GM18951 (cell line): ENCODE results near the gene RAC2.
"Not testable (repeated sequence)": the region's sequence is repeated elsewhere in the genome, so short reads cannot be mapped to it uniquely, and the experiment has no call there.

Experiments used
- POLR2A ChIP-seq: IDR thresholded peaks from 4 replicates; pipeline ENCODE4 v1.6.1; 2011; ENCODE audit warnings: mild to moderate bottlenecking; ENCODE audit not compliant: insufficient read length, insufficient read depth; ENCODE audit errors: extremely low read depth
- in situ Hi-C: fragments of 300-500 bp; cut with MboI; formaldehyde crosslinking; loops from one replicate; pipeline ENCODE4 v1.12.0; 2022; ENCODE audit warnings: low sequenced_read_pairs, mixed read lengths, inconsistent platforms; ENCODE audit not compliant: unreplicated experiment

RAC2 gene

GRCh38 chr22:37242395-37242918 lies 1.6 kb downstream of the RAC2 start:
- in situ Hi-C loops = no loop called here
- TF ChIP-seq POLR2A = peak; percentile 72

GRCh38 chr22:37241351-37242142 lies 2.5 kb downstream of the RAC2 start:
- in situ Hi-C loops = no loop called here
- TF ChIP-seq POLR2A = peak; percentile 32

DNA sequence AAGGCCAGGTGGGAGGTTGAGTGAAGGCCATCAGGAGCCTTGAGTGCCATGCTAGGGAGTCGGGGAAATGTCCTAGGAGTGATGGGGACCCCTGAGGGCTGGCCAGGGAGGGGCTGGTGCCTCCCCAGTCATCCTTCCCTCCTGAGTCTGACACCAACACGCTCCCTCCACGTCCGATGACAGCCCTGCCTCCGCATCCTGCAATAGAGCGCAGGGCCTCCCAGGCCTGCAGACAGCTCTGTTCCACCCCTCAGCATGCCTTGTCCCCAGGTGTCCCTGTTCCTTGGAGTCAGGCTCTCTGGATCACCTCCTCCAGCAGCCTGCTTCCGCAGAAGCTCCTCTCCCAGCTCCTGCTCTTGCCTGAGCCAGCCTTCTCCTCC lies 3.1 kb downstream of the RAC2 start:
- in situ Hi-C loops = no loop called here
- TF ChIP-seq POLR2A = no peak

DNA sequence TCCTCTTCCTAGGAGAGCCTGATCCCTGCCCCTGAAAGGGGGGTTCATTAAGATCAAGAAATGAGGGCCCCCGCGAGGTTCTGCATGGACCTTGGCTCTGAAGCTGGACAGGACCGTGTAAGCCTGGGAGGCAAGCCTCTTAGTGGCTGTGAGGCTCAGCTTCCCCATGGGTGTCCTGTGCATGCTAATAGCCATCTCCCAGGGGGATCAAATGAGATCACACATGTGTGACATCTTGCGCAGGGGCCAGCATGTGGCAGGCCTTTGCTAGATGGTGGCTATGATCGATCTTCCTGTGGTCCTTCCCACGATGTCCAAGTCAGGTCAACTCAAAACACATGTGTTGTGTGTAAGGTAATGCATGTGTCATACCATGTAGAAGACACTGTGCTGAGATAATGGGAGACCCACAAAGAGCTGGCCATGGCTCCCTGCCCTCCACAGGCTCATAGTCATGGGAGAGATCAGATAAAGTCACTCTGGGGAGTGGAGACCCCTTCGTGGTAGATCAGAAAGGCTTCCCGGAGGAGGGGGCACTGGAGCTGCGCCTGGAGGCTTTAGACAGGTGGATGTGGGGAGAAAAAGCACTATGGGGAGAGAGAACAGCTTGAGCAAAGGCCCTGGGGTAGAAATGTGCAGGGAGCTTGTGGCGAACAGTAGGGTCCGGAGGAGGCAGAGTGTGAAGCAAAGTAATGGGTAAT lies 3.7 kb downstream of the RAC2 start:
- TF ChIP-seq POLR2A = no peak
- in situ Hi-C loops = no loop called here

DNA sequence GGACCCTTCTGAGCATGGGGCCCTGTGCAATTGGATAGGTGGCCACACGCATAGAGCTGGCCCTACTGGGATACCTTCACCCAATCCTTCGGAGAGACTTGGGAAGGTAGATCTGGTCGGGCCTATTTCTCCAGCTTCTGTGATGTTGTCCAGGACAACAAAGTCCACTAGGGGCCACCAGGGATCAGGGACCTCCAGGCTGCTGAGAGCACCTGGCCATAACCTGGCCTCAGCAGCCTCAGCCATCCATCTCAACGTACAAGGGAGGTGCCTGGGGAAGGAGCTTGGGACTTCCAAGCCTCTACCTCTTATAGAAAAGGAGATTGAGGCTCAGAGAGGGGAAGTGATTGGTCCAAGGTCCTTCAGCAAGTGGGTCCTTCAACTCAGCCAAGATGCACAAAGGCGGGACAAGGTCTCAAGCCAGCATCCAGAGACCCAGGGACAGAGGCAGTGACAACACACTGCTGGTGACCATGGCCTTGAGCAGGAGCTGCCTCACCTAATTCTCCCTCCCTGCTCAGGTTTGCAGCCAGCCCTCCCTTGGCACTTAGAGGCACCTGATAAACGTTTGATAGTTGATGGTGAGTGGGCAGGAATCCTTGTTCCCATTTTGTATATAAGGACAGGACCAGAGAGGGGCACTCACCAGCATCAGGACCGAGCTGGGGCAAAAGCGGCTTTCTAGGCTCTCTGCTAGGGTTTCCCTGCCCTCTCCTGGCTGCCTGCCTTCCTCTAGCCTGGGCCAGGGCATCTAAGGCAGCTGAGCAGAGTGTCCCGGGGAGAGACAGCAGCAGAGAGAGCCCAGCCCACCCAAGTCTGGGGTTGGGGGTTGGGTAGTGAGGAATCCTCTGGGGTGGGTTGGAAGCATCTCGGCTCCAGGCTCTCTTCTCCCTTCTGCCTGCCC lies 4.5 kb downstream of the RAC2 start:
- TF ChIP-seq POLR2A = no peak
- in situ Hi-C loops = no loop called here

DNA sequence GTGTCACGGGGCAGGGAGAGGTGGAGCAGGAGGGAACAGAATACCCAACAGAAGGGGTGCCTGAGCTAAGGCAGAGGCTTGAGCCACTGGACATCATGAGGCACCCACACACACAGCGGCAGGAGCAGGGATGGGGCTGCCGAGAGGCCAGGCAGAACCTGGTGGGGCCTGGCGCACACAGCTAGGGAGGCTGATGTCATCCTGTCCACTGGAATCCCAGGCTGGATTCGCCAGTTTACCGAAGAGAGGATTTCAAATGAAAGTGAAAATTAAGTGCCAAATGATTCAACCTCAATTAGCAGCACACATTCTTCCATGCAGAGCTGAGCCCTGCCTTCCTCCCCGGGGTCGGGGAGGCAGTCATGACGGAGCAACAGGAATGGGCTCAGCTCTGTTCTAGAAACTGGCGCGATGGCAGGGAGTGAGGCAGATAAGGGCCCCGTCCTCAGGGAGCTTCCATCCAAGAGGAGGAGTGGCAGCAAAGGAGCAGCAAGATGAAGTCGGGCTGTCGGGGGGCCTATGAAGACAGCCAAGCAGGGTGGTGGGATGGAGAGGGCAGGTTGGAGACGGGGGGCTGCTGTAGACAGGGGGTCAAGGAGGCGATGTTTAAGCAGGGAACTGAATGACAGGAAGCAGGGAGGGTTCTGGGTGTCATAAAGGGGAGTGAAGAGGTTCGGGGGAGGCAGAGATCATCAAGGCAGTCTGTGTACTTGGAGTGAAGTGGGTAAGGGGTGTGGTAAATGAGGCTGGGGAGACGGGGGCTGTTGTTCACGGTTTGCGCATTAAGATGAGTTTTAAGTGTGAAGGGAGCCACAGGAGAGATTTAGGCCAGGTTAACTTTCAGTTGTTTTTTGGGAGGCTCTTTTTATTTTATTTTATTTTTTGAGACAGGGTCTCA lies 6.4 kb downstream of the RAC2 start:
- peak; percentile 19 for TF ChIP-seq POLR2A
- in situ Hi-C loops = no loop called here

DNA sequence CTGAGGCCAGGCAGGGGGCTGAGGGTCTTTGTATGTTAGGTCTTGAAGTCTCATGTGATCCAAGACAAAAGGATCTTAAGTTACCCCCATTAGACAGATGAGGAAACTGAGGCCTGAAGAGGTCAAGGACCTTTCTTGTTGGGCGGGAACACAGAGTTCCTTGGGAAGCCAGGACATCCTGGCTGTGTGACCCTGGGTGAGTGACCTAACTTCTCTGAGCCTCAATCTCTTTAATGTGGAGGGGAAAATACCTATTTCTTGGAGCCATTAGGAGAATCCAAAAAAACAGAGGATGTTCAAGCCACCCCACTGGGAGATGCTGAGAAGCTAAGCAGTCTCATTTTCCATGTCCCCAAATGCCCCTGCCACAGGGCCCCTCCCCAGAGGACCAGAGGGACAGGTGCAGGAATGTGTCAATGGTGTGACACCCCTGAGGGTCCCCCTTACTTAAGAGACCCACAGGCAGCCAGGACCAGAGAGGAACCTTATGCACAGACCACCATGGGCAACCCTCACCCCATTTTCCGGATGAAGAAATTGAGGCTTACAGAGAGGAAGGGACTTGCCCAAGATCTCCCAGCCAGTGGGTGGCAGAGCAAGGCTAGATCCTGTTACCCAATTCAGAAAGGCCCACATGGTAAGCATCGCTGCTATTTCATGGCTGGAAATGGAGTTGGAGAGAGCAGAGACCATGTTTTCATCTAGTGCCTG lies 8.0 kb downstream of the RAC2 start:
- in situ Hi-C loops = no loop called here
- TF ChIP-seq POLR2A = no peak

GRCh38 chr22:37234736-37235711 lies 9.0 kb downstream of the RAC2 start:
- peak; percentile 2 for TF ChIP-seq POLR2A
- in situ Hi-C loops = no loop called here

DNA sequence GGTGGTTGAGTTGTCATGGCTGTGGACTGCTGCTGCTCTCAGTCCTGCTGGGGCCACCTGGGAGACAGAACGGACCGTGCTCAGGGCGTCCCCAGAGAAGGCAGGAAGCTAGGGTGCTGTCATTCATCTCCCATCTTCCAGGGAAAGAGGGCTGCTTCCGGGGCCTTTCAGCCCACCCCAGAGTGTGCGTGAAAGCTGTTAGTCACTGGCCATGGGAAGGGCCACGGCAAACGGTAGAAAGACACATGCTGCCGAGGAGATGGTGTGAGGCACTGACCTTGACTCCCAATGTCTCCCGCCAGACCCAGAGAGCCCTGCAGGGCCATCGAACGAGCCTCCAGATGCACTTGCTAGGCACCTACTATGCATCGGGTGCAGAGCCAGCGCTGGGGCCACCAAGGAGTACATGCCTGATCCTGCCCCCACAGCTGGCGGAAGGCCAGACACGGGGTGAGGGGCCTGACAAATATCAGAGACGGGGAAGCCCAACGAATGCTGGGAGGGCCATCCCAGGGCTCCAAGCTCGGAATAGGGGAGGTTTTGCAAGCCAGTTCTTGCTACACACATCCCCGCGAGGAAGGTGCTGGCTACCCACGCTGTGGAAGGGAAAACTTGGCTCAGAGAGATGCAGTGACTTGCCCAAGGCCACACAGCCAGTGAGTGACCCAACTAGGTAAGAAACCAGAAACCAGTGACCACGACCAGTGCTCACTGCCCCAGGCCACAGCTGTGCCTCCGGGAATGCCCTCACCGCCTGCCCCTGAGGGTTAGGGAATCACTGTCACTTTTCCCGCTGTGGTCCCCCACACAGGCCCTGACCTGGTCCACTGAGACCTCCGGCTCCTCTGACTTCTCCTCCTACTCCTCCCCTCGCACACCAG lies 10.1 kb downstream of the RAC2 start:
- no peak for TF ChIP-seq POLR2A
- in situ Hi-C loops = no loop called here

GRCh38 chr22:37233371-37233750 lies 10.7 kb downstream of the RAC2 start:
- in situ Hi-C loops = not testable (repeated sequence)
